Ishikawa (cell line): Measurements from ENCODE around the gene DNAH9.

Source experiments
- CEBPB ChIP-seq: IDR thresholded peaks from 2 replicates; pipeline ENCODE4 v1.6.1; 2012
- CREB1 ChIP-seq: IDR thresholded peaks from 2 replicates; pipeline ENCODE4 v1.6.1; 2012; ENCODE audit warnings: low read depth
- EGR1 ChIP-seq: IDR thresholded peaks from 2 replicates; pipeline ENCODE4 v1.6.1; 2012
- EP300 ChIP-seq: IDR thresholded peaks from 2 replicates; pipeline ENCODE4 v1.6.1; 2012; ENCODE audit warnings: borderline replicate concordance
- FOXM1 ChIP-seq: IDR thresholded peaks from 2 replicates; pipeline ENCODE4 v1.6.1; 2012; ENCODE audit warnings: low read depth, borderline replicate concordance
- NFIC ChIP-seq: IDR thresholded peaks from 2 replicates; pipeline ENCODE4 v1.6.1; 2012
- RAD21 ChIP-seq: IDR thresholded peaks from 2 replicates; pipeline ENCODE4 v1.6.1; 2012; ENCODE audit warnings: low read depth
- TAF1 ChIP-seq: IDR thresholded peaks from 2 replicates; pipeline ENCODE4 v1.6.1; 2012; ENCODE audit warnings: low read depth, mild to moderate bottlenecking
- TCF12 ChIP-seq: IDR thresholded peaks from 2 replicates; pipeline ENCODE4 v1.6.1; 2012; ENCODE audit warnings: low read depth
- TEAD4 ChIP-seq: IDR thresholded peaks from 2 replicates; pipeline ENCODE4 v1.6.1; 2012
- YY1 ChIP-seq: IDR thresholded peaks from 2 replicates; pipeline ENCODE4 v1.6.1; 2012; ENCODE audit warnings: low read depth
- ZBTB7A ChIP-seq: IDR thresholded peaks from 2 replicates; pipeline ENCODE4 v1.6.1; 2012; ENCODE audit warnings: low read depth
- TF ChIP-seq, protein P1 (sequence below): IDR thresholded peaks from 2 replicates; pipeline ENCODE4 v1.6.1; 2012
- TF ChIP-seq, protein P2 (sequence below): IDR thresholded peaks from 2 replicates; pipeline ENCODE4 v1.6.1; 2012; ENCODE audit warnings: low read depth, mild to moderate bottlenecking
- TF ChIP-seq, protein P3 (sequence below): IDR thresholded peaks from 2 replicates; pipeline ENCODE4 v1.6.1; 2012

The DNAH9 gene, protein sequence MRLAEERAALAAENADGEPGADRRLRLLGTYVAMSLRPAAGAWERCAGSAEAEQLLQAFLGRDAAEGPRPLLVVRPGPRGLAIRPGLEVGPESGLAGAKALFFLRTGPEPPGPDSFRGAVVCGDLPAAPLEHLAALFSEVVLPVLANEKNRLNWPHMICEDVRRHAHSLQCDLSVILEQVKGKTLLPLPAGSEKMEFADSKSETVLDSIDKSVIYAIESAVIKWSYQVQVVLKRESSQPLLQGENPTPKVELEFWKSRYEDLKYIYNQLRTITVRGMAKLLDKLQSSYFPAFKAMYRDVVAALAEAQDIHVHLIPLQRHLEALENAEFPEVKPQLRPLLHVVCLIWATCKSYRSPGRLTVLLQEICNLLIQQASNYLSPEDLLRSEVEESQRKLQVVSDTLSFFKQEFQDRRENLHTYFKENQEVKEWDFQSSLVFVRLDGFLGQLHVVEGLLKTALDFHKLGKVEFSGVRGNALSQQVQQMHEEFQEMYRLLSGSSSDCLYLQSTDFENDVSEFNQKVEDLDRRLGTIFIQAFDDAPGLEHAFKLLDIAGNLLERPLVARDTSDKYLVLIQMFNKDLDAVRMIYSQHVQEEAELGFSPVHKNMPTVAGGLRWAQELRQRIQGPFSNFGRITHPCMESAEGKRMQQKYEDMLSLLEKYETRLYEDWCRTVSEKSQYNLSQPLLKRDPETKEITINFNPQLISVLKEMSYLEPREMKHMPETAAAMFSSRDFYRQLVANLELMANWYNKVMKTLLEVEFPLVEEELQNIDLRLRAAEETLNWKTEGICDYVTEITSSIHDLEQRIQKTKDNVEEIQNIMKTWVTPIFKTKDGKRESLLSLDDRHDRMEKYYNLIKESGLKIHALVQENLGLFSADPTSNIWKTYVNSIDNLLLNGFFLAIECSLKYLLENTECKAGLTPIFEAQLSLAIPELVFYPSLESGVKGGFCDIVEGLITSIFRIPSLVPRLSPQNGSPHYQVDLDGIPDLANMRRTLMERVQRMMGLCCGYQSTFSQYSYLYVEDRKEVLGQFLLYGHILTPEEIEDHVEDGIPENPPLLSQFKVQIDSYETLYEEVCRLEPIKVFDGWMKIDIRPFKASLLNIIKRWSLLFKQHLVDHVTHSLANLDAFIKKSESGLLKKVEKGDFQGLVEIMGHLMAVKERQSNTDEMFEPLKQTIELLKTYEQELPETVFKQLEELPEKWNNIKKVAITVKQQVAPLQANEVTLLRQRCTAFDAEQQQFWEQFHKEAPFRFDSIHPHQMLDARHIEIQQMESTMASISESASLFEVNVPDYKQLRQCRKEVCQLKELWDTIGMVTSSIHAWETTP (N-terminal part only)

DNA sequence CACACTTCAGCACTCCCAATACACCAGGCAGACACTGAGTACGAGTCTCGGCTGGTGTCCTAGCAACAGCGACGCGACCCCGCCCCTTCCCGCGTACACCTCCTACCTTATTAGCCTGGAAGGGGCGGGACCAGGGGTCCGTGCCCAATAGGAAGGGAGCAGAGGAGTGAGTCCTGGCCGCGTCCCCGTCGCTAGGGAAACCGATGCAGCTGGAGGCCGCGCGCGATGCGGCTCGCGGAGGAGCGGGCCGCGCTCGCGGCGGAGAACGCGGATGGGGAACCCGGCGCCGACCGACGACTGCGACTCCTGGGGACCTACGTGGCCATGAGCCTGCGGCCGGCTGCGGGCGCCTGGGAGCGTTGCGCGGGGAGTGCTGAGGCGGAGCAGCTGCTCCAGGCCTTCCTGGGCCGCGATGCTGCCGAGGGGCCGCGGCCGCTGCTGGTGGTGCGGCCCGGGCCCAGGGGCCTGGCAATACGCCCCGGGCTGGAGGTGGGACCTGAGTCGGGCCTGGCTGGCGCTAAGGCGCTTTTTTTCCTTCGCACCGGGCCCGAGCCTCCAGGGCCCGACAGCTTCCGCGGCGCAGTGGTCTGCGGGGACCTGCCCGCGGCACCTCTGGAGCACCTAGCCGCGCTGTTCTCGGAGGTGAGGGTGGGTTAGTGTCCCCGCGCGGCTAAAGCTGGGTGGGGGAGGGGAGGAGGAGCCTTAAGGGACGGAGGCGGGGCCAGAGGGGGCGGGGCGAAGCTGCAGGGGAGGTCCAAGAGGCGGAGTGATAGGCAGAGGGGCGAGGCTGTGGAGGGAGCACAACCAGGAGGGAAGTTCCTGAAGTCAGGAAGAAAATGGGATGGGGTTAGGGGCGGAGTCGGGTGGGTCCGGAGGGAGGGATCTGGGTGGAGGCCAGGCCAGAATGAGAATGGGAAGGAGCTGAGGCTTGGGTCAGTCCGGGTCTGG lies at the start of gene DNAH9:
Gene DNAH9 (plus strand): TSS at position 197 of the 948 bp plus-strand sequence. CDS start 29 bp downstream, at position 226.
- TF ChIP-seq, protein P1, sequence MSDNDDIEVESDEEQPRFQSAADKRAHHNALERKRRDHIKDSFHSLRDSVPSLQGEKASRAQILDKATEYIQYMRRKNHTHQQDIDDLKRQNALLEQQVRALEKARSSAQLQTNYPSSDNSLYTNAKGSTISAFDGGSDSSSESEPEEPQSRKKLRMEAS = peak; percentile 69
- TF ChIP-seq EGR1 = no peak

DNA sequence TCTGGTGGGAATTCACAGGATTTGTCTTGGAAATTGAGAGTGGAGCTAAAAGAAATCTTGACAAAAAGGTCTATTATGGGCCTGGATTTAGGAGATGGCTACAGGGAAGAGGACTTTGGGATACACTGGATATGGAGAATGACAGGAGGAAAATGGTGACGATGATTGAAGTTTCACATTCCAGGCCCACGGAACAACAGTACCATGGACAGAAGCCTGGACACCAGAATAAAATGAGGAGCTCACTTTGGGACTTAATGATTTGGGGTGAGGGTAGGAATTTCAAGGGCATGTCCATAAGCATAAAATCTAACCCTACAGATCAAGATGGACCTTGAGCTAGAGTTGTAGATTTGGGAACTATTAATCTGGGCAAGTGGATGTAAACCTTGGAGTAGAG lies 47.8 kb upstream of the DNAH9 start:
- TF ChIP-seq, protein P2, sequence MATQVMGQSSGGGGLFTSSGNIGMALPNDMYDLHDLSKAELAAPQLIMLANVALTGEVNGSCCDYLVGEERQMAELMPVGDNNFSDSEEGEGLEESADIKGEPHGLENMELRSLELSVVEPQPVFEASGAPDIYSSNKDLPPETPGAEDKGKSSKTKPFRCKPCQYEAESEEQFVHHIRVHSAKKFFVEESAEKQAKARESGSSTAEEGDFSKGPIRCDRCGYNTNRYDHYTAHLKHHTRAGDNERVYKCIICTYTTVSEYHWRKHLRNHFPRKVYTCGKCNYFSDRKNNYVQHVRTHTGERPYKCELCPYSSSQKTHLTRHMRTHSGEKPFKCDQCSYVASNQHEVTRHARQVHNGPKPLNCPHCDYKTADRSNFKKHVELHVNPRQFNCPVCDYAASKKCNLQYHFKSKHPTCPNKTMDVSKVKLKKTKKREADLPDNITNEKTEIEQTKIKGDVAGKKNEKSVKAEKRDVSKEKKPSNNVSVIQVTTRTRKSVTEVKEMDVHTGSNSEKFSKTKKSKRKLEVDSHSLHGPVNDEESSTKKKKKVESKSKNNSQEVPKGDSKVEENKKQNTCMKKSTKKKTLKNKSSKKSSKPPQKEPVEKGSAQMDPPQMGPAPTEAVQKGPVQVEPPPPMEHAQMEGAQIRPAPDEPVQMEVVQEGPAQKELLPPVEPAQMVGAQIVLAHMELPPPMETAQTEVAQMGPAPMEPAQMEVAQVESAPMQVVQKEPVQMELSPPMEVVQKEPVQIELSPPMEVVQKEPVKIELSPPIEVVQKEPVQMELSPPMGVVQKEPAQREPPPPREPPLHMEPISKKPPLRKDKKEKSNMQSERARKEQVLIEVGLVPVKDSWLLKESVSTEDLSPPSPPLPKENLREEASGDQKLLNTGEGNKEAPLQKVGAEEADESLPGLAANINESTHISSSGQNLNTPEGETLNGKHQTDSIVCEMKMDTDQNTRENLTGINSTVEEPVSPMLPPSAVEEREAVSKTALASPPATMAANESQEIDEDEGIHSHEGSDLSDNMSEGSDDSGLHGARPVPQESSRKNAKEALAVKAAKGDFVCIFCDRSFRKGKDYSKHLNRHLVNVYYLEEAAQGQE = peak; percentile 51; the same call in 1 of the 2 replicates
- no peak for TF ChIP-seq NFIC

DNA sequence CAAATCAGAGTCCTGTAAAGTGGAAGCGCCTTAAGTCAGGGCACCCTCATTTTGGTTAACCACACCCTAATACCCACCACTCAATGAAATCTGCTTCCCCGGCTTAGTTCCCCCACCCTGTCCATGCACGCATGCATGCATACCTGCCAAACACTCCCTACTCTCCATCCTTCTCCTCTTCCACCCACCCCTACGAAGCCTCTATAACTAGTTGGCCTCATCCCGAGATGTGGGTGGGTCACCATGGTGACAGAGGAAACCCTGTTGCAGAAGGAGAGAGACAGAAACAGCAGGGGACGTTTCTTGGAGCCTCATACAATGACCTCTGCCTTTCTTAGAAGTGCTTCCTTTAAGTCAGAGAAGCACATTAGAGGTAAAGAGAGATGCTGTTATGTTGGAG lies 46.8 kb upstream of the DNAH9 start:
- TF ChIP-seq YY1 = no peak
- TF ChIP-seq EGR1 = no peak
- no peak for TF ChIP-seq TAF1
- TF ChIP-seq, protein P1 = no peak
- TF ChIP-seq ZBTB7A = no peak
- TF ChIP-seq EP300 = no peak
- TF ChIP-seq, protein P2 = no peak
- TF ChIP-seq TCF12 = no peak
- TF ChIP-seq TEAD4 = no peak
- TF ChIP-seq FOXM1 = no peak
- TF ChIP-seq NFIC = no peak
- no peak for TF ChIP-seq CEBPB
- TF ChIP-seq, protein P3, sequence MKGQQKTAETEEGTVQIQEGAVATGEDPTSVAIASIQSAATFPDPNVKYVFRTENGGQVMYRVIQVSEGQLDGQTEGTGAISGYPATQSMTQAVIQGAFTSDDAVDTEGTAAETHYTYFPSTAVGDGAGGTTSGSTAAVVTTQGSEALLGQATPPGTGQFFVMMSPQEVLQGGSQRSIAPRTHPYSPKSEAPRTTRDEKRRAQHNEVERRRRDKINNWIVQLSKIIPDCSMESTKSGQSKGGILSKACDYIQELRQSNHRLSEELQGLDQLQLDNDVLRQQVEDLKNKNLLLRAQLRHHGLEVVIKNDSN = no peak

DNA sequence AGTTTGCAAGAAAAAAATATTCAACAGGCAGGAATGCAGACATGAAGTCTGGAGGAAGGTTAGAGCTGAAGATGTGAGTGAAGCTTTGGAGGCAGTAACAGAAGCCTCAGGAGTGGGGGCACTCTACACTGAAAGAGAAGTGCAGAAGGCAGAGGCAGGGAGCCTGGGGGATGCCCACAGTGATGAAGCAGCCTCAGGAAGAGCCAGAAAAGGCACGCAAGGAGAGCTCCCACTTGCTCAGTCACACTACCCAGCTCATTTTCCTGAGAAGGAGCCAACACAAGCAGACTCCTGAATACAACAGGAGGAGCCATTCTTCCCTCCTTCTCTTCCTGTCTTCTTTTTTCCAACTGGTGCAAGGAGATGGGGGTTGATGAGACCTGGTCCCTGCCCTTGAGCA lies 45.1 kb upstream of the DNAH9 start:
- no peak for TF ChIP-seq TEAD4

DNA sequence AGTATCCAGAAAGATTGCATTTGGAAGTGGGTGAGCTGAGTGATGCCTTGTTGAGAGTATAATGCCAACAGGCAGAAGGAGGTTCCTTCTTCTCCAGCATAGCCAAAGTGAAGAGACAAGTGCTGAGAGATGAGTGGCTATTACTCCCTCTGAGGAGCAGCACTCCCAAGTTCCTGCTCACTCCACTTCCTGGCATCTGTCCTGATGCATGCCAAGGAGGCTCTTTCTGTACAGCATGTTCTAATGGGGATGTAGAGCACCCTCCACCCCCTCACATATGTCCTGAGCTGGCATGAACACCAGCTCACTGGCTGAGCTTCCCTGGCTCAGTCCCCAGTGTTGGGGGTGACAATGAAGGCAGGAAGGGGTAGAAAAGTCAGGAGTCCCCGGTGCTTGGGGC lies 44.2 kb upstream of the DNAH9 start:
- TF ChIP-seq FOXM1 = no peak
- TF ChIP-seq, protein P3 = no peak
- no peak for TF ChIP-seq TCF12
- no peak for TF ChIP-seq ZBTB7A
- TF ChIP-seq, protein P1 = no peak
- no peak for TF ChIP-seq YY1
- TF ChIP-seq EP300 = no peak
- TF ChIP-seq NFIC = no peak
- TF ChIP-seq CEBPB = no peak
- TF ChIP-seq EGR1 = no peak
- TF ChIP-seq TAF1 = no peak
- no peak for TF ChIP-seq TEAD4
- TF ChIP-seq, protein P2 = no peak
- no peak for TF ChIP-seq RAD21
- TF ChIP-seq CREB1 = no peak
